Ishikawa (cell line): ENCODE data around the gene CELSR1.

Experiments used
- CEBPB ChIP-seq: IDR thresholded peaks from 2 replicates; pipeline ENCODE4 v1.6.1; 2012
- CREB1 ChIP-seq: IDR thresholded peaks from 2 replicates; pipeline ENCODE4 v1.6.1; 2012; ENCODE audit warnings: low read depth
- EGR1 ChIP-seq: IDR thresholded peaks from 2 replicates; pipeline ENCODE4 v1.6.1; 2012
- EP300 ChIP-seq: IDR thresholded peaks from 2 replicates; pipeline ENCODE4 v1.6.1; 2012; ENCODE audit warnings: borderline replicate concordance
- FOXM1 ChIP-seq: IDR thresholded peaks from 2 replicates; pipeline ENCODE4 v1.6.1; 2012; ENCODE audit warnings: low read depth, borderline replicate concordance
- MAX ChIP-seq: IDR thresholded peaks from 2 replicates; pipeline ENCODE4 v1.6.1; 2012
- NFIC ChIP-seq: IDR thresholded peaks from 2 replicates; pipeline ENCODE4 v1.6.1; 2012
- RAD21 ChIP-seq: IDR thresholded peaks from 2 replicates; pipeline ENCODE4 v1.6.1; 2012; ENCODE audit warnings: low read depth
- REST ChIP-seq: IDR thresholded peaks from 2 replicates; pipeline ENCODE4 v1.6.1; 2012; ENCODE audit warnings: low read depth, mild to moderate bottlenecking
- TAF1 ChIP-seq: IDR thresholded peaks from 2 replicates; pipeline ENCODE4 v1.6.1; 2012; ENCODE audit warnings: low read depth, mild to moderate bottlenecking
- TCF12 ChIP-seq: IDR thresholded peaks from 2 replicates; pipeline ENCODE4 v1.6.1; 2012; ENCODE audit warnings: low read depth
- TEAD4 ChIP-seq: IDR thresholded peaks from 2 replicates; pipeline ENCODE4 v1.6.1; 2012
- YY1 ChIP-seq: IDR thresholded peaks from 2 replicates; pipeline ENCODE4 v1.6.1; 2012; ENCODE audit warnings: low read depth
- ZBTB7A ChIP-seq: IDR thresholded peaks from 2 replicates; pipeline ENCODE4 v1.6.1; 2012; ENCODE audit warnings: low read depth
- TF ChIP-seq, protein P1 (sequence below): IDR thresholded peaks from 2 replicates; pipeline ENCODE4 v1.6.1; 2012

The CELSR1 gene

GRCh38 chr22:46439111-46439510 lies 98.3 kb downstream of the CELSR1 start:
- TF ChIP-seq TEAD4, result no peak
- TF ChIP-seq REST, result no peak
- TF ChIP-seq EP300, result no peak
- no peak for TF ChIP-seq NFIC
- no peak for TF ChIP-seq RAD21
- TF ChIP-seq CREB1, result no peak
- no peak for TF ChIP-seq TCF12
- no peak for TF ChIP-seq EGR1
- TF ChIP-seq, protein P1, sequence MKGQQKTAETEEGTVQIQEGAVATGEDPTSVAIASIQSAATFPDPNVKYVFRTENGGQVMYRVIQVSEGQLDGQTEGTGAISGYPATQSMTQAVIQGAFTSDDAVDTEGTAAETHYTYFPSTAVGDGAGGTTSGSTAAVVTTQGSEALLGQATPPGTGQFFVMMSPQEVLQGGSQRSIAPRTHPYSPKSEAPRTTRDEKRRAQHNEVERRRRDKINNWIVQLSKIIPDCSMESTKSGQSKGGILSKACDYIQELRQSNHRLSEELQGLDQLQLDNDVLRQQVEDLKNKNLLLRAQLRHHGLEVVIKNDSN, result no peak
- no peak for TF ChIP-seq FOXM1
- TF ChIP-seq ZBTB7A, result no peak
- TF ChIP-seq MAX, result no peak
- TF ChIP-seq YY1, result no peak
- TF ChIP-seq CEBPB, result no peak
- TF ChIP-seq TAF1, result no peak

DNA sequence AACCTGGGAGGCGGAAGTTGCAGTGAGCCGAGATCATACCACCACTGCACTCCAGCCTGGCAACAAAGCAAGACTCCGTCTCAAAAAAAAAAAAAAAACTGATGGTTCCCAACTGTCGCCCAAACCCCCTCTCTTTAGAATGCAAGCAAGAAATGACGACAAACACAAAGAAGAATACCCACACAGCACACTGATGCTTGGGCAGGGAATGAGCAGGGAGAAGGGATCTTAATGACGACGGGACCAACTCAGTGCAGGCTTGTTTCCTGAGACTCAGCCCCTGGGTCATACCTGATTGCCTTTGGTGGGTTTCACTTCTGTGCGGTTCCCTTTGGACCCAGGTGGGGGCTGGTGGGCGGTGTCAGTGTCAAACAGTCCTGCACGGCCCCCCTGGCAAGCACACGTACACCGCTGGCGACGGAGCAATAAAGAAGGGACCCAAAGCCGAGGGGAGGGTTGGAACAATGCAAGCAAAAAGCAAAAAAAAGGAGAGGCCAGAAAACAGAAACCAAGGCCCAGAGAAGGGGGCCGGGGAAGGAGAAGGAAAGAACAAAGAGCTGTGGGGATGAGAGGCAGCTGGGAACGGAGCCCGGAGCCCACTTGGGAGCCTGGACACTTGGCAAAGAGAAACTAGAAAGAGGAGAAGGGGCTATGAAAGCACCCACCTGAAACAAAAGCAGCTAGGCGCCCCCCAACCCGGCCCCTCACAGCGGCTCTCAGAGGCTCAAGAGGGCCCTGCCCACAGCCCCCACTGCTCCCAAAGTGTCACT lies 99.6 kb downstream of the CELSR1 start:
- TF ChIP-seq RAD21 (no peak), TCF12 (no peak), NFIC (no peak), CEBPB (no peak), CREB1 (no peak), YY1 (no peak), TAF1 (no peak), EP300 (no peak)

GRCh38 chr22:46436595-46437175 lies 100.7 kb downstream of the CELSR1 start:
- TF ChIP-seq NFIC, result no peak
- TF ChIP-seq, protein P1, result no peak

DNA sequence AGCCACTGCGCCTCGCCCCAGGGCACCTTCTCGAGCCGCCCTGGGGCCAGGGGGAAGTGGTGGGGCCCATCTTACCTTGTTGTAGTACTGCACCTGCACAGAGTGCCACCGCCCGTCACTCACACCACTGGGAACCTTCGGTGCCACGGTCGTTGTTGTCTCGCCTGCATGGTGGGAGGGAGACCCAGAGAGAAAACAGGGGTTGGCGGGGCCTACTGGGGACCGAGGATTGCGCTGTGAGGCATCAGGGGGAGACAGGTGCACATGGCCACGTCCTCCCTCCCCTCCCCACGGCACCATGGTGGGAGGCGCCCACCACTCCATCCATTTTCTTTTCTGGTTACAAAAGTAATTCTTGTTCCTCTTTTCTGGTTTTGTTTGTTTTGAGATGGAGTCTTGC lies 104.1 kb downstream of the CELSR1 start:
- no peak for TF ChIP-seq YY1
- TF ChIP-seq TCF12, result no peak
- no peak for TF ChIP-seq EGR1
- no peak for TF ChIP-seq MAX
- TF ChIP-seq CREB1, result no peak
- TF ChIP-seq, protein P1, result no peak
- TF ChIP-seq ZBTB7A, result no peak
- TF ChIP-seq EP300, result no peak
- no peak for TF ChIP-seq FOXM1
- no peak for TF ChIP-seq CEBPB
- no peak for TF ChIP-seq TEAD4
- no peak for TF ChIP-seq TAF1

- TF ChIP-seq RAD21, result no peak
- no peak for TF ChIP-seq NFIC
- TF ChIP-seq ZBTB7A, result no peak
- TF ChIP-seq FOXM1, result no peak
- TF ChIP-seq EP300, result no peak
- TF ChIP-seq REST, result no peak
- no peak for TF ChIP-seq TEAD4
- no peak for TF ChIP-seq YY1
- TF ChIP-seq CREB1, result no peak
- no peak for TF ChIP-seq MAX
- TF ChIP-seq TCF12, result no peak
- TF ChIP-seq TAF1, result no peak
- TF ChIP-seq EGR1, result no peak
- TF ChIP-seq, protein P1, result no peak
- TF ChIP-seq CEBPB, result no peak
Observed at GRCh38 chr22:46432164-46433068, 105.0 kb downstream of the CELSR1 start.
